H1 (cell line): ENCODE measurements around the gene TMEM181. TPM values are rescaled to one million over a fixed set of nuclear protein-coding genes. Genes with fewer than 3 reads are reported as not detected.

Experiments used
- BACH1 ChIP-seq: IDR thresholded peaks from 2 replicates; pipeline ENCODE4 v1.6.1; 2012; ENCODE audit warnings: low read length, improper control_type of control experiment
- BCL11A ChIP-seq, 2 experiments: IDR thresholded peaks; one replicate each; pipeline ENCODE4 v1.6.1; 2011; ENCODE audit warnings: low read depth in 2 of 2, low read length in 2 of 2, mild to moderate bottlenecking in 2 of 2
- BRCA1 ChIP-seq: IDR thresholded peaks from 2 replicates; pipeline ENCODE4 v1.6.1; 2012; ENCODE audit warnings: low read depth, low read length, improper control_type of control experiment
- CHD1 ChIP-seq: IDR thresholded peaks from 2 replicates; pipeline ENCODE4 v1.6.1; 2012; ENCODE audit warnings: low read depth, low read length, improper control_type of control experiment
- EP300 ChIP-seq, 2 experiments: IDR thresholded peaks; 1 replicate in 1 of 2; 2 replicates in 1 of 2; pipeline ENCODE4 v1.6.1; 2011 to 2012; ENCODE audit warnings: low read depth in 2 of 2, low read length in 2 of 2, mild to moderate bottlenecking in 2 of 2, borderline replicate concordance in 1 of 2, inconsistent platforms in 1 of 2, moderate library complexity in 1 of 2
- EZH2 ChIP-seq: fragments of 200-600 bp; sonication (generic); IDR thresholded peaks from 2 replicates; pipeline ENCODE4 v1.7.1; 2012; ENCODE audit warnings: low read depth, mild to moderate bottlenecking, moderate library complexity, low read length, inconsistent platforms; ENCODE audit not compliant: severe bottlenecking
- FOSL1 ChIP-seq: IDR thresholded peaks from 2 replicates; pipeline ENCODE4 v1.6.1; 2011; ENCODE audit warnings: mild to moderate bottlenecking, low read depth, low read length, moderate library complexity; ENCODE audit not compliant: insufficient read depth
- GABPA ChIP-seq: IDR thresholded peaks from 2 replicates; pipeline ENCODE4 v1.6.1; 2011; ENCODE audit warnings: mild to moderate bottlenecking, low read length, moderate library complexity, borderline replicate concordance; ENCODE audit not compliant: insufficient read depth
- GTF2F1 ChIP-seq: IDR thresholded peaks from 2 replicates; pipeline ENCODE4 v1.6.1; 2012; ENCODE audit warnings: low read depth, low read length, improper control_type of control experiment, borderline replicate concordance
- HDAC2 ChIP-seq, 2 experiments: fragments of 300-600 bp in 1 of 2; sonication (generic) in 1 of 2; IDR thresholded peaks; 2 replicates each; pipeline ENCODE4 v1.6.1; 2011 to 2012; ENCODE audit warnings: low read depth in 2 of 2, low read length in 2 of 2, mild to moderate bottlenecking in 2 of 2, moderate library complexity in 2 of 2, borderline replicate concordance in 1 of 2, inconsistent platforms in 1 of 2
- JUN ChIP-seq: IDR thresholded peaks from 2 replicates; pipeline ENCODE4 v1.6.1; 2011; ENCODE audit warnings: low read depth, mild to moderate bottlenecking, improper control_type of control experiment, low read length
- MAFK ChIP-seq: IDR thresholded peaks from 2 replicates; pipeline ENCODE4 v1.6.1; 2012; ENCODE audit warnings: low read depth, mild to moderate bottlenecking, improper control_type of control experiment, low read length
- NRF1 ChIP-seq: IDR thresholded peaks from 2 replicates; pipeline ENCODE4 v1.6.1; 2011; ENCODE audit warnings: mild to moderate bottlenecking, low read depth, low read length, improper control_type of control experiment
- POLR2AphosphoS5 ChIP-seq: IDR thresholded peaks from 2 replicates; pipeline ENCODE4 v1.6.1; 2011; ENCODE audit warnings: low read depth, low read length
- RAD21 ChIP-seq, 2 experiments: IDR thresholded peaks in 1 of 2; conservative IDR thresholded peaks in 1 of 2; 2 replicates each; pipeline ENCODE4 v1.6.1; 2011; ENCODE audit warnings: low read depth in 2 of 2, low read length in 2 of 2, improper control_type of control experiment in 1 of 2, inconsistent platforms in 1 of 2, mild to moderate bottlenecking in 1 of 2, moderate library complexity in 1 of 2
- RFX5 ChIP-seq: IDR thresholded peaks from 2 replicates; pipeline ENCODE4 v1.6.1; 2011; ENCODE audit warnings: low read depth, low read length, improper control_type of control experiment, borderline replicate concordance
- RXRA ChIP-seq: IDR thresholded peaks from 2 replicates; pipeline ENCODE4 v1.6.1; 2011; ENCODE audit warnings: low read depth, mild to moderate bottlenecking, low read length, moderate library complexity; ENCODE audit not compliant: insufficient read depth
- SIN3A ChIP-seq, 2 experiments: IDR thresholded peaks in 1 of 2; conservative IDR thresholded peaks in 1 of 2; 2 replicates each; pipeline ENCODE4 v1.6.1; 2011 to 2012; ENCODE audit warnings: low read length in 2 of 2, improper control_type of control experiment in 1 of 2, low read depth in 1 of 2, mild to moderate bottlenecking in 1 of 2
- SP2 ChIP-seq: IDR thresholded peaks from 2 replicates; pipeline ENCODE4 v1.6.1; 2012; ENCODE audit warnings: mild to moderate bottlenecking, low read length, inconsistent platforms
- SP4 ChIP-seq: IDR thresholded peaks from 2 replicates; pipeline ENCODE4 v1.6.1; 2012; ENCODE audit warnings: low read length, inconsistent platforms
- SRF ChIP-seq: IDR thresholded peaks from 2 replicates; pipeline ENCODE4 v1.6.1; 2011; ENCODE audit warnings: mild to moderate bottlenecking, low read depth, low read length, moderate library complexity
- SUZ12 ChIP-seq: fragments of 200-600 bp; sonication (generic); IDR thresholded peaks from 2 replicates; pipeline ENCODE4 v1.6.1; 2012; ENCODE audit warnings: mild to moderate bottlenecking, inconsistent platforms, low read length, moderate library complexity, mixed read lengths
- TAF7 ChIP-seq: optimal IDR thresholded peaks from 2 replicates; pipeline ENCODE3; 2011; ENCODE audit warnings: low read depth, mild to moderate bottlenecking, inconsistent platforms, low read length, moderate library complexity, borderline replicate concordance
- polyA plus RNA-seq, 7 experiments: library from polyadenylated mRNA; depleted of rRNA in 3 of 7; stranded (reverse) in 5 of 7; unstranded in 2 of 7; fragments of >200 nt in 5 of 7; fragments of 200-250 nt in 2 of 7; gene quantifications; 1 replicate in 5 of 7; 2 replicates in 1 of 7; 4 replicates in 1 of 7; pipeline versions ENCODE4 v1.2.1 to v1.2.3, GENCODE V29; 2011 to 2013; ENCODE audit warnings: missing spikeins in 2 of 7, mixed read lengths in 2 of 7
- total RNA-seq: library from RNA; stranded (reverse); fragmentation: NEBNext Ultra II Directional; extraction: Animal tissue kit (Norgen Biotek cat#: 25700); gene quantifications from 2 replicates; pipeline ENCODE4 v1.2.1, GENCODE V29; 2021

Gene TMEM181
- total and polyA plus RNA-seq, 2 of the 8 experiments (the other 6 are each of a cell fraction or from before 2014, with no cell fraction given) = 8.6 to 19.0 TPM

- TF ChIP-seq NRF1 (peak; percentile 30; the same call in 1 of the 2 replicates), GABPA (no peak), BCL11A (IDR thresholded peaks at IDR 0.05; ENCODE audit: low read depth in 2 of 2, low read length in 2 of 2) (no peak), FOSL1 (no peak), BACH1 (no peak), RAD21 (IDR thresholded peaks at IDR 0.05 in 1 of 2, conservative IDR thresholded peaks at IDR 0.05 in 1 of 2; ENCODE audit: low read depth in 2 of 2, low read length in 2 of 2) (no peak; a peak in 1 of 4 replicates), RFX5 (no peak; the same call in 1 of the 2 replicates), TAF7 (peak; percentile 76), MAFK (no peak), HDAC2 (IDR thresholded peaks at IDR 0.05; ENCODE audit: borderline replicate concordance in 1 of 2, low read depth in 2 of 2, low read length in 2 of 2) (peak in 1 of 2 experiments; percentile 86; a peak in 1 of 4 replicates), EZH2 (no peak), POLR2AphosphoS5 (peak; percentile 92), SP4 (no peak; the same call in 1 of the 2 replicates), BRCA1 (no peak), JUN (no peak), EP300 (IDR thresholded peaks at IDR 0.05; ENCODE audit: borderline replicate concordance in 1 of 2, low read depth in 2 of 2, low read length in 2 of 2) (no peak), RXRA (0 out of 2 replicates have a peak, but pooled peaks have one; percentile 19), CHD1 (no peak), SIN3A (conservative IDR thresholded peaks at IDR 0.05 in 1 of 2, IDR thresholded peaks at IDR 0.05 in 1 of 2; ENCODE audit: low read depth in 1 of 2, low read length in 2 of 2) (no peak; a peak in 2 of 4 replicates), SP2 (no peak), SUZ12 (no peak), SRF (no peak), GTF2F1 (no peak)
Measured at GRCh38 chr6:158644231-158645063, 84.6 kb downstream of the TMEM181 start, which contains the start of gene DYNLT1 (continued).
